GM18507 (cell line): ENCODE data around the gene CDH4.

Source experiments
- DNase-seq: peaks from one replicate; pipeline ENCODE4 v3.0.0; 2011; ENCODE audit warnings: low read depth; ENCODE audit not compliant: insufficient read length; ENCODE audit errors: extremely low spot score
- FAIRE-seq: peaks from 2 replicates; lab custom pipeline; 2011; peaks lifted over from hg19 to GRCh38; lab: Jason Lieb, UNC

Gene CDH4

GRCh38 chr20:61797200-61797599 lies 545.1 kb downstream of the CDH4 start:
- DNase-seq (no peak), FAIRE-seq (no peak)

- no peak for DNase-seq
- no peak for FAIRE-seq
Observed at GRCh38 chr20:61797971-61798411, 545.9 kb downstream of the CDH4 start.

- FAIRE-seq (no peak), DNase-seq (no peak)
Observed at GRCh38 chr20:61798632-61799031, 546.6 kb downstream of the CDH4 start.

DNA sequence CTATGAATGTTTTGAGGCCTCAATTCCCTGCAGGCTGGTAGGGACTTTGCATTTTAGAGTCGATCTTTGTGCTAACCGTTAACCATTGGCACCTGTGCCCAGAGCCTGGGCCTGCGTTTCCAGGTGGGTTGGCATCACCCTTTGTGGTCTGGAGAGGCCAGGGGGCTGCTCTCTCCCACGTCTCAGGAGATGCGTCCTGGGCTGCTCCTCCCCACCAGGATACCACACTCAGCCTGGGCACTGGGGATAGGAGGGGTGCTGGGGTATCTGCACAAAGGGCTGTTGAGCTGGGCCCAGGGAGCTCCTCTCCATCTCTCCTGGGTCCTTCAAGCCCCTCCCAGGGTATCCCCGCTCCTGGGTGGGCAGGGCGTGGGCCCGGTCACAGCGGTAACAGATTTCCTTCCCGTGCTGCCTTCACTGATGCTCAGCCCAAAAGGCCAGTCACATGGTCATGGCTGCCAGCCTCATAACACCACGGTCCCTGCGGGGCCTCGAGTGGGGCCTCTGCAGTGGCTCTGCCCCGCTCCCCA lies 547.4 kb downstream of the CDH4 start:
- DNase-seq (no peak), FAIRE-seq (no peak)

DNA sequence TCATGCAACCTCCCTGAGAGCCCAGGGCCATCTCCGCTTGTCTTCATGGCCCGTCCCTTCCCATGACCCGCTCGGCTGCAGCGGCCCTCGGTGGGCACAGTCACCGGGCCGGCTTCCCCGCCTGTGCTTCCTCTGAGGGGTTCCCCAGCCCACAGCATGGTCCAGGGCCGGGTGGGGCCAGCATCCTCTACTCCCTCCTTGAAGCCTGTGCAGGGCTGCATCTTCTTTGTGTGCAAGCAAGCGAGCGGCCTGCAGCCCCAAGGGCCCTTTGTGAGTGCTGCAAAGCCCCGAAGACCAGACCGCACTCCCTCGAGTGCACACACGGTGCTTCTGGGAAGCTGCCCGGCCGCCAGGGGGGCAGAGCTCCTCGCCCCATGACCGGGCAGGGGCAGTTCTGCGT lies 547.9 kb downstream of the CDH4 start:
- DNase-seq (no peak), FAIRE-seq (no peak)

DNA sequence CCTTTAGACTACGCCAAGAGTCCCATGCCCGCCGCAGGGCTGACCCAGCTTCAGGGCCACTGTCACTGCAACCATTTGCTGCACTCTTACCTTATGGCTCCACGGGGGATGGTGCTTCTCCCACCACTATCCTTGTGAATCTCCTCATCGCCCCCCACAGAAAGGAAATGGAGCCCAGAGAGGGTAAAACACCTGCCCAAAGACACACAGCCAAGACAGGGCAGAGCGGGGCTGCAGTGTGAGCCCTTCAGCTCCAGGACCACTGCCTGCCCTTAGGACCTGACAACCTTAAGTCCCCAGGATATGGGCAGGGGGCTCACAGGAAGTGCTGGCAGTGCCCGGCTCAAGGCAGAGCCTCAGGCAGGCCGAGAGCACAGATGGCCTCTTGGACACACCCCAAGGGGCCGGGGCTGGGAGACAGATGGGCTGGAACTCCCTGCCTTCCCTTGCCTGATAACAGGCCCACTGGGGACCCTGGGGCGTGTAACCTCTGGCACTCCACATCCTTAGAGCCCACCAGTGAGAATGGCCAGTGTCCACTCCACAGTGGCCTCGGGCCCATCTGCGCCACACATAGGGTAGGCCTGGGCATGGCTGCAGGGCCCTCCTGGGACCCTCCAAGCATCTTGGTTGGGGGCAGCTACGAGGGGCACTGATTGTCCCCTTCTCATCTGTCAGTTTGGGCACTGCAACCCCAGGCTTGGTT lies 548.5 kb downstream of the CDH4 start:
- FAIRE-seq (no peak), DNase-seq (no peak)

GRCh38 chr20:61801065-61801360 lies 549.0 kb downstream of the CDH4 start:
- DNase-seq: no peak
- no peak for FAIRE-seq

DNA sequence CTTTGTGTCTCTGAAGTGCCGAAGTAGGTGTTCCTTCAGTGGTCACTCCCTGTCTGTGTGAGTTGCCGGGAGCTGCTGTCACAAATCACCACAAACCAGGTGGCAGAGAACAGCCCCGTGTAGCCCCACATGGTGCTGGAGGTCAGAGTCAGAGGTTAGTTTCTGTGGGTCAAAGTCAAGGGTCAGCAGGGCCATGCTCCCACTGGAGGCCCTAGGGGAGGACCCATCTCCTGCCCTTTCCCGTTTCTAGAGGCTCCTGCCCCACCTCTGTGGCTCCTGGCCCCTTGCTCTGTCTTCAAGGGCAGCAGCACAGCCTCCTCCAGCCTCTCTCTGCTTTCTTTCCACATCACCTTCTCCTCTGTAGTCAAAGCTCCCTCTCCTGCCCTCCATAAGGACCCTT lies 549.4 kb downstream of the CDH4 start:
- no peak for FAIRE-seq

GRCh38 chr20:61801857-61802442 lies 549.9 kb downstream of the CDH4 start:
- FAIRE-seq (no peak), DNase-seq (no peak)

More for the DNA sequence above, 549.4 kb downstream of the CDH4 start:
- DNase-seq: no peak

- DNase-seq (no peak), FAIRE-seq (no peak)
Observed at GRCh38 chr20:61802721-61803311, 550.8 kb downstream of the CDH4 start.

DNA sequence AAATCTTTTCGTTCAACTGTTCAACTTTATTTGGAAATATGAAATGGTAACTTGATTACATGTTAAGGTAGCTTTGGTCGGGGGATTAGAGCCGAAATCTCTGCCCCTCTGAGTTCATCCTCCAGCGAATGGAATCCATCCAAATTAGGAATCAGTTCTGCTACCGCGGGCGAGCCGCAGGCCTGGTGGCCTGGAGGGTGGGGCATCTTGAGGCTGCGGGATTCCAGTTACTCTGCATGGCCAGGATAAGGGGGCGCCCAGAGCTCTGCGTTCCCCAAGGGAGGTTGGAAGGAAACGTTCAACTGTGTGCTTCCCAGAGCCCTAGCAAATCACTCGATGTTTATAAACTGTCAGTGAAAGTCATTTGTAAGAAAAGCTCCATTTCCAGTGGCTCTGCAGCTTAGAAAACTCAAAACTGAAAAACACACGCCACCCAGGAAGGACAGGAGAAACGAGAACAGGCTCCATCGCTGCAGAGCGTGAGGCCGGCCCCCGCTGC lies 551.4 kb downstream of the CDH4 start:
- no peak for DNase-seq
- FAIRE-seq: no peak

DNA sequence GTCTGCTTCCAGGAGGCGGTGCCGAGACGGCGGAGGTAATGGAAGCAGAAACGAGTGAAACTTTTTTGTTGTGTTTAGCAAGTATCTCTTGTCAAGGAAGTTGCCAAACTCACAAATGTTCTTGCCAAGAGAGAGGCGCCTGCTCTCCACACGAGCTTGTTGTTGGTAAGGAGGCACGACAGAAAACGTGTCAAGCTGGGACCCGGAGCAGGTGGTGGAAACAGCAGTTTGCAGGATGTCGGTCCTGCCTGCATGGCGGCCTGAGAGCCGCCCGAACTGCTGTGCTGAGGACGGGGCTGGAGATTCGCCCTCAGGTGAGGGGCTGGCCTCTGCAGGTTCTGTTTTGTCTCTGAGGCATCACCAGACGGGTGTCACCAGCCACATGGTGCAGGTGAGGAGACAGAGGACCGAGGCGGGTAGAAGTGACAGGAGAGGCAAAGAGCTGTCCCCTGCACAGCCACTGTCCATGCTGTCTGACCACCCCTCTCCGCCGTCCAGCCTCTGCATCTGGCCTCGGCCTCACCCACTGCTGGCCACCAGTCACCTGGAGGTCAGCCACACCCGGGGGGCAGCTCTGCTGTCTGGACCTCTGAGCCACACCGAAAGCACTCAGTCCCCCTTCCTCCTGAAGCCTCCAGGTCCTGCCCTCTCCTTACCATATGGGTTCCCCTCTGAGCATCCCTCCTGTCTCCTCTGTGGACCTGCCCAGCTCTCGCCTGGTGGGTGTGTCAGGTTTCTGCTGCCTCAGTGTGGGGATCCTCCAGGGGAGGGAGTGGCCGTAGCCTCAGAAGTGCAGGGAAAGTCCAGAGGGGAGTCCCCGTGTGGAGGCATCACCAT lies 552.1 kb downstream of the CDH4 start:
- DNase-seq (no peak), FAIRE-seq (no peak)

DNA sequence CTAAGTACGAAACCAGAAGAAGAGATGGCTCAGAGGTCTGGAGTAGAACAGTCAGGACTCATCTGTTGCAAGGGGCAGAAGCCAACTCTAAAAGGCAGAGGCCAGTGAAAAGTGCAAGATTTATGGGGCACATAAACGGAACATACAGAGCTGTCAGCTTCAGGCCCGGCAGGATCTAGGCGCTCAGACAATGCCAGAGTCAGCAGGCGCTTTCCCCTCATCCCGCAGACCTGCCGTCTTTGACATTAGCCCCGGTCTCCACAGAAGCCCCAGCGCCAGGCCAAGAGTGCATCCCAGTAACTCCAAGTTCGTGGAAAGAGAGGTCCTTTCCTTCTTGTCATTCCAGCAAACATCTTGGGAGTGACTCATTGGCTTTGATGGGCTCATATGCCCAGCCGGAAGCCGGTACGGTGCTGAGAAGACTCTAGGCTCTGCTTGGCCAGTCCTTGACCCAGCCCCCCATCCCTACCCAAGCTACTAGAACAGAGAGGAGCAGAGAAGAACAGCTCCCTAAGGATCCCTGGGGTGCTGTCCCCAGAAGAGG lies 552.8 kb downstream of the CDH4 start:
- FAIRE-seq (no peak), DNase-seq (no peak)

DNA sequence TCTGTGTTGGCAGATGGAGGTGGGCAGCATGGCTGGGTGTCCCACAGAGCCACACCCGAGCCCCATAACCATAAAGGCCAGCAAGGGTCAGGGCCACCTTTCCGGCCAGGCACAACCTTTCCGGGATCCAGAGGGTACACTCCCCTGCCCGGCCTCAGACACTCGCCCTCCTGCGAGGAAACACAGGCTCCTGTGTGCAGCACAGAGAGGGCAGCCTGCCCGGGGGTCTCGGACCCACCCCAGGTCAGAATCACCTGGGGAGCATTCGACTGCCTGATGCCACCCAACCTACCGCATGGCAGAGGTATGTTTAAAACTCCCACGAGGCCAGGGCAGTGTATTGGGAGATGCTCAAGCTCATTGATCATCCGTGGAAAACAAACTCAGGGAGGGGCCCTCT lies 553.3 kb downstream of the CDH4 start:
- DNase-seq: no peak
- no peak for FAIRE-seq

- FAIRE-seq (no peak), DNase-seq (no peak)
Observed at GRCh38 chr20:61805781-61806180, 553.7 kb downstream of the CDH4 start.

DNA sequence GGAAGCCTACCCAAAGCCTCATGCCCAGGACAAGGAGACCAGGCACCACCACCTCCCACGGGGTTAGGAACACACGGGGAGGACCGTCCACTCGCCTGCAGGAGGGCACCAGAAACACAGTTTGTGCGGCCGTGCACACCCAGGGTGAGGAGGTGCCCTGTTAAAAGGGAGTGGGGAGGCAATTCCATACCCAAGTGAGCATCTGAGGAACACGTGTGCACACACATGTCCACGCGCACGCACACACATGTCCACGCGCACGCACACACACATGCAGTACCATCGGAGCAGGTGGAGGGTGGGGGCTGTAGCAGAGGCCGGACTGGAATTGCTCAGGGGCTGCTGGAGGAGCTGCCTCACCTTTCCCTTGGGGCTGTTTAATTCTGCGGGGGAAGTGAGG lies 554.3 kb downstream of the CDH4 start:
- DNase-seq: no peak
- no peak for FAIRE-seq

- DNase-seq (no peak), FAIRE-seq (no peak)
Observed at GRCh38 chr20:61806995-61807394, 554.9 kb downstream of the CDH4 start.

GRCh38 chr20:61807471-61808160 lies 555.6 kb downstream of the CDH4 start:
- DNase-seq: no peak
- no peak for FAIRE-seq

- no peak for FAIRE-seq
- no peak for DNase-seq
Observed at GRCh38 chr20:61808447-61808846, 556.4 kb downstream of the CDH4 start.
